Pancreas (tissue), 10 donors: ENCODE measurements around the gene PCDHA1. TPM values are rescaled to one million over a fixed set of nuclear protein-coding genes. Genes with fewer than 3 reads are reported as not detected.
"Not testable (repeated sequence)": the region's sequence is repeated elsewhere in the genome, so short reads cannot be mapped to it uniquely, and the experiment has no call there.

Experiments
- ATAC-seq, 4 donors: fragments of 200-7000 bp; cut with Tn5 transposase; one replicate each; pipeline versions ENCODE4 v1.8.0 to v1.9.1; 2020; ENCODE audit warnings: mild to moderate bottlenecking in 4 of 4, moderate library complexity in 4 of 4
- DNase-seq, 6 donors: peaks; one replicate each; pipeline ENCODE4 v3.0.0-alpha.2; 2020
- FAIRE-seq: peaks from 2 replicates; lab custom pipeline; 2012; peaks lifted over from hg19 to GRCh38; lab: Jason Lieb, UNC
- H3K27ac ChIP-seq, 4 donors: fragments of 200-600 bp; sonication (generic); 1 replicate in 3 of 4; 2 replicates in 1 of 4; pipeline versions ENCODE4 v1.5.0 to v1.8.0; 2020
- H3K27me3 ChIP-seq, 4 donors: fragments of 200-600 bp; one replicate each; pipeline ENCODE4 v1.8.0; 2021
- H3K36me3 ChIP-seq, 3 donors: fragments of 200-600 bp; sonication (generic) in 1 of 3; one replicate each; pipeline versions ENCODE4 v1.5.0 to v1.8.0; 2020 to 2021
- H3K4me1 ChIP-seq, 3 donors: fragments of 200-600 bp; one replicate each; pipeline ENCODE4 v1.8.0; 2021
- H3K4me3 ChIP-seq, 4 donors: fragments of 200-600 bp; sonication (generic) in 2 of 4; one replicate each; pipeline versions ENCODE4 v1.5.0 to v1.8.0; 2020 to 2021
- H3K9me3 ChIP-seq, 4 donors: fragments of 200-600 bp; one replicate each; pipeline ENCODE4 v1.8.0; 2021
- CTCF ChIP-seq, 4 donors: fragments of 200-600 bp; sonication (generic) in 3 of 4; IDR thresholded peaks; one replicate each; pipeline versions ENCODE4 v1.5.0 to v1.8.0; 2021; ENCODE audit warnings: antibody characterized with exemption in 4 of 4
- WGBS, 2 donors: extraction: QIAGEN DNeasy Blood & Tissue Kit; methylation state at CpG; one replicate each; pipeline ENCODE4 v1.1.7; 2013; 5-methylcytosine and 5-hydroxymethylcytosine counted together
- intact Hi-C, 3 donors: fragments of 100-400 bp; cut with DNase I; formaldehyde crosslinking; loops; one replicate each; pipeline versions ENCODE4 v1.11.1 to v1.14.2; 2022
- polyA plus RNA-seq, 2 donors: library from polyadenylated mRNA; stranded (reverse); fragments of 200-250 nt; gene quantifications; one replicate each; pipeline ENCODE4 v1.2.3, GENCODE V29; 2013
- total RNA-seq, 6 donors: library from RNA; stranded (reverse); fragmentation: NEBNext Ultra II Directional in 4 of 6; extraction: Animal tissue kit (Norgen Biotek cat#: 25700) in 4 of 6; gene quantifications; one replicate each; pipeline versions ENCODE4 v1.2.1 to v1.2.4, GENCODE V29; 2021 to 2023
- donor health status: healthy with polysubstance abuse.
- donor health status: DM: no; HTN: no; CAD: no; lungs with moderate emphysema.
- donor health status: DM: no; HTN: no; CAD: no.
- donor health status: control.
- donor health status: control.
- donor health status: Bipolar disorder and iron deficiency.
- donor health status: DM: yes; HTN: yes; CAD: no.
- donor health status: DM: no; HTN: no; CAD: no.
- donor health status: DM: no; HTN: no; CAD: no.
- donor health status: DM: yes; HTN: yes; CAD: no.

Gene PCDHA1
- total and polyA plus RNA-seq, 8 donors = 0.03 to 0.47 (median 0.09) TPM; not detected in 2

GRCh38 chr5:140827704-140828361 is 41.9 kb downstream of the PCDHA1 start, which contains the start of gene PCDHA6:
Gene PCDHA6 (plus strand): TSS chr5:140827960. CDS start chr5:140828092, 132 bp downstream.
- Histone ChIP-seq H3K27me3 (no peaks in the 10 kb centered on the region), H3K36me3 (no peaks in the 10 kb centered on the region), H3K4me1 (no peaks in the 10 kb centered on the region), H3K9me3 (no peaks in the 10 kb centered on the region), H3K4me3 (peak within 1 kb of the TSS in 2 of 4 donors; percentile 13 to 20), H3K27ac (no peak within 1 kb of the TSS)
- no peak for TF ChIP-seq CTCF (IDR thresholded peaks at IDR 0.05)
- WGBS, 2 donors = 17% methylated on average over 27 of the region's 27 CpGs
- intact Hi-C loops = no loop called here
- FAIRE-seq = no peak
- DNase-seq = peak in 1 of 6 donors; percentile 33
- ATAC-seq = peak in 2 of 4 donors; percentile 72 to 80

- peak in 3 of 4 donors; percentile 43 to 48 (median 46) for ATAC-seq
- Histone ChIP-seq H3K4me3 (peak overlapping the region in 2 of 4 donors; percentile 13 to 20), H3K9me3 (no peaks in the 10 kb centered on the region), H3K27me3 (no peaks in the 10 kb centered on the region), H3K27ac (no peak overlapping the region), H3K4me1 (no peaks in the 10 kb centered on the region), H3K36me3 (no peaks in the 10 kb centered on the region)
- FAIRE-seq = no peak
- no peak for TF ChIP-seq CTCF (IDR thresholded peaks at IDR 0.05)
- DNase-seq = no peak
- 20 to 21% methylated on average over 12 to 18 of the region's 18 CpGs for WGBS, 2 donors
- intact Hi-C loops = no loop called here
These were observed 42.4 kb downstream of the PCDHA1 start for GRCh38 chr5:140828362-140828737.

- H3K4me3 ChIP-seq, H3K9me3 ChIP-seq, intact Hi-C loops, H3K27me3 ChIP-seq, H3K4me1 ChIP-seq, ATAC-seq, FAIRE-seq, H3K36me3 ChIP-seq, H3K27ac ChIP-seq: not testable (repeated sequence)
- 32 to 33% methylated on average over 100 to 106 of the region's 106 CpGs for WGBS, 2 donors
- peak in 1 of 6 donors; percentile 41 for DNase-seq
These were observed 43.9 kb downstream of the PCDHA1 start for GRCh38 chr5:140829511-140830501.

GRCh38 chr5:140833993-140834392 is 48.1 kb downstream of the PCDHA1 start, which contains the start of gene PCDHA7:
Gene PCDHA7 (plus strand): TSS chr5:140834269. CDS start chr5:140834384, 115 bp downstream.
- Histone ChIP-seq H3K27ac (no peak within 1 kb of the TSS), H3K36me3 (no peaks in the 10 kb centered on the region), H3K9me3 (peaks cover 0 to 3% (median 0%) of the 10 kb centered on the region in 4 donors), H3K27me3 (no peaks in the 10 kb centered on the region), H3K4me1 (no peaks in the 10 kb centered on the region), H3K4me3 (no peak within 1 kb of the TSS)
- DNase-seq (no peak), FAIRE-seq (no peak), ATAC-seq (peak in 1 of 4 donors; percentile 61)
- intact Hi-C loops = no loop called here
- 4 to 8% methylated on average over 8 of the region's 8 CpGs for WGBS, 2 donors
- no peak for TF ChIP-seq CTCF (IDR thresholded peaks at IDR 0.05)

- DNase-seq, H3K4me3 ChIP-seq, FAIRE-seq, H3K9me3 ChIP-seq, H3K36me3 ChIP-seq, H3K4me1 ChIP-seq, H3K27ac ChIP-seq, H3K27me3 ChIP-seq, intact Hi-C loops: not testable (repeated sequence)
- peak in 1 of 4 donors; percentile 41 for ATAC-seq
- WGBS, 2 donors = 13 to 15% methylated on average over 26 of the region's 38 CpGs
These were observed 48.6 kb downstream of the PCDHA1 start for GRCh38 chr5:140834439-140835008.
